Limb (tissue), 2 donors: ENCODE measurements around the gene MACROD2.

ENCODE experiments used
- DNase-seq, 2 donors: peaks; one replicate each; pipeline ENCODE4 v3.0.0-alpha.2; 2016; ENCODE audit errors: extremely low spot score in 2 of 2

The MACROD2 gene

DNA sequence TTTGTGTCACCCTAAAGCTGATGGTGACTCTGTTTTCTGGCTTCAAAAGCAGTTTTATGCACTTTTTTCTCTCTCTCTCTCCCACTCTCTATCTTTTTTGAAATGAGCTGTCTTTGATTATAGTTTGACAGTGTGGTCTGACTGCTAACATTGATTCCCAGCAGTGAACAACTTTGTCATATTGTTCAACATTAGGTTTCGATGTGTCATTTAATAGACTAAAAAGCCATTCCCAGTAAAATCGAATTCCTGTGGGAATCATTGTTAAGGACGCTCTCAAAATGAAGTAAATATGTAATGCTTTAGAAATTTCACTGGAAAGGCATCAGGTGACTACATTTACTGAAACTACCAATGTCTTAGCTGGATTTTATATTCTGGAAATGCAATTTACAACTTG, 412.0 kb downstream of the MACROD2 start:
- DNase-seq = no peak

DNA sequence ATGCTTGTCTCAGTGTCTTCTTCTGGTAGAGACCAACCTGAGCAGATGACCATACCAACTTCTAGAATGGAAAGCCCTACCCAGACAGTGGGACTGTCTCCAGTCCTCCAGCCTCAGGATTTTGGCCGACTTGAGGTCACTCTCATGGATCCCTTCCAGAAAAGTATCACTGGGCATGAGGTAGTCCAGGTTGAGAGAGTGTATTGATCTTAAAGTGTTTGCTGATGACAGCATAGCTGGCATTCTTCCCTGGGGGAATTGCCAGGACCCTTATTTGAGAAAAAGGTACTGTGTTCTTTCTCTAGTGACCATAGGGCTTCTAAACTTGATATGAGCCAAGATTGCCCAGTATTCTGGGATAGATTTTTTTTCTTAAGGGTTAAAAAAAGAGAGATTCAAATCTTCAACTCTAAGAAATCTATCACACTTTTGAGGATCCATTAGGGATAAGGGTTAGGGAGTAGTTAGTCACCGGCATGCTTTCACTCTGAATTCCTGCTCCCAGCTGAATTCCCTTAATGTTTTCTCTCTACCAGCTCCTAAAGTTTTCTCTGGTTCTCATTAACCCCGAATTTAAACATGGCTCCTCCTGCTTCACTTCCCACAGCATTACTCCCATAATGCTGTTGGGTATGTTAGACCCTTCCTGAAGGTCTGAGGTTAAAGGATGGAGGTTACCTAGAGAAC, 415.7 kb downstream of the MACROD2 start:
- no peak for DNase-seq

DNA sequence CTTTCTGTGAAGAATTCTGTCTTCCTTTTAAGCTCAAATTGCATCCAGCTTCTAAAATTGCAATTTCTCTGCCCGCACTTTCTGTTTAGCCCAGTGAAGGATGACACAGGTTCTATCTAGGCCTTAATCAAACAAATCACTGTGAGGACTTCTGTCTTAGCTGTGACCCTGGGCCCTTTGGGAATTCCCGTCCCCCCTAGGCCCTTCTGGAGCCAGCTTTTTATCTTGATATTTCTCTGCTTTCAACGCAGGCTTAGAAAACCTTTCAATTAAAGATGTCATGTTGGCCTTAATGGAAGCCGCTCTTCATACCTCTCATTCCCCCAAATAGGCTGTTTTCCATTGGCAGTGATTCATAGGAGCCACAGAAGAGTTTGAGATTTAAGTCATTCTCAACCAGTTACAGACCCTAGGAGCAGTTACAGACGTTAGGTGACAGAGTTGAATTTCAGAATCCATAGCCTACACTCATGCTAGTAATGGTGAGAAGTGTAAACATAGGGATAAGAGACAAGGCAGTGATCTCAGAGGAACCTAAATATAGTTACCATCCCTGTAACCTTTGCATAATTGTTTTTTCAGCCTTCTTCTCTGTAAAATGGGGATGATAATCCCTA, 416.9 kb downstream of the MACROD2 start:
- DNase-seq = no peak

DNA sequence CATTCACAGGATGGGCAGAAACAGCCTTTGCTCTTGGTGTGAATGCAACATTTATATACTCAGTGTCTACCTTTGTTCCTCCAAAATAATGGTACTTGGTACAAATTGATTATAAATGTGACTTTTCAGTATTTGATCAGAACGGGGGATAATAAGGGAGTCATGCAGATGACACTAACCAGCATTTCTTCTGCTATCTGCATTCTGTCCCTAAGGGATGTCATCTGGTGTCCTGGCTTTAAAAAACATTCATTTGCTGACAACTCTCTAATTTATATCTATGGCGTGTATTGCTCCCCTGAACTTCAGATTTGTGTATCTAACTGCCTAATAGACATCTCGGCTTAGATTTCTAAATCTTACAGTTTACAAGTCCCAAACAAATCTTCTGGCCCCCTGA, 418.5 kb downstream of the MACROD2 start:
- DNase-seq = no peak

DNA sequence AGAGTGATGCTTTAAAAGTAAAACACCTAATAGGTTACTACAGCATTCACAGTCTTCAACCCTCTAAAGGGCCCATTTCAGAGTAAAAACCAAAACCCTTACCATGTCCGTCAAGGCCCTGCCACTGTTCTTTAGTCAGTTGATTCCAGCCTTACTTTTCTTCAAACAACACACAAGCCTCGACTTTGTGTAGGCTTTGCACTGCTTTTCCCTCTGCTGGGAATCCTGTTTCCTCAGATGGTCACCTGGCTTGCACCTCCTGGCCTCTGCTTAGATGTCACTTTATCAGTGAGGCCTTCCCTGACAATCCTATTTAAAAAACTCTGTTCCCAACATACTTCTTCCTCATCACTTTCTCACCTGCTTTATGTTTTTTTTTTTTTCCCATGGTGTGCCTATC, 419.2 kb downstream of the MACROD2 start:
- DNase-seq = no peak

DNA sequence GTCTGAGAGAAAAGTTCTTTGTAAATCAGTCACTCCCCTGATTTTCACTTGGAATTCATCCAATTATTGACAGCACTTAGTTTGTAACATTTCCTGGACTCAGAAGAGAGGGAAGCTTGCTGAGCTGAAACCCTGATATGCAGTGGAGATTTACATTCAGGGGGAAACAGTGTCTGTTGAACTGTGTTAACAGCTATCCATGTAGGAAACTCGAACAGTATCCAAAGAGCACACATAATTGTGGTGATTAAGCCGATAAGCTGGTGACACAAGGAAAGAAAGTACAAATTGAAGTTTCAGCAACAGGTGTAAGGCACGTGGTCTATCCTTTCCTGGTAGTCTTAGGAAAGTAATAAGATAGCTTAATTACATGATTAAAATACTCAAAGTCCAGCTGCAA, 420.2 kb downstream of the MACROD2 start:
- peak in 1 of 2 donors; percentile 18 for DNase-seq

DNA sequence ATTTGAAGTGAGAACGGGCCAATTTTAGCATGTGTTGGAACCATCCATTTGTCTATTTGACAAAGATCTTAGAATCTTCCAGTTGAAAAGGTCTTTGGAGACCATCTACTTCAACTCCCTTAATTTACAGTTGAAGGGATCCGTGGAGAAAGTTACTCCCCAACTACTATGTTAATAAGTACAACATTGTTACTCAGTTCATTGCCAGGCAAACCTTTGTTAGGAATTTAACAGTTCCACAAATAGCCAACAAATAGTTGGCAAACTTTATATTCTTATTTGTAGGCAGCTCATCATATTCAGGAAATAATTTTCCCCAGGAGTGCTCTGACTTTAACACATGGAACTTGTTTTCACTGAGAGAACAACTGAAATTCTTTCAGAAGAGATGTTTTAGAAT, 423.1 kb downstream of the MACROD2 start:
- DNase-seq = peak in 1 of 2 donors; percentile 82

DNA sequence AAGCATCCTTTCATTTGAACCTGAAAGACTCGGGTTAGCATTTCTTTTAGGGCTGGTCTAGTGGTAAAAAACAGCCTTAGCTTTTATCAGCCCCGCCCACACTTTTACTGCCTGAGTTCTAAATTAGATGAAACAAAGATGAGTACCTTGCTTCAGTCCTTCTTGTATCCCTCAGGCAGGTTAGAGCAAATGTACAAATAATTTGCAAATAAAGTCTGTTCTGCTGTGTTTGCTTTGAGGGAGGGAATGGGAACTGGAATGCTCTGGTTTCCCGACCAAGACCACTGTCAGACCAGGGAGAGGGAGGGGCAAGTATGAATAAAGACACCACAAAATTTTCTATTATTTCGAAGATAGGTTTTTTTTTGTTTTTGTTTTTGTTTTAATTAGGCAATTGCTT, 427.6 kb downstream of the MACROD2 start:
- DNase-seq = no peak

DNA sequence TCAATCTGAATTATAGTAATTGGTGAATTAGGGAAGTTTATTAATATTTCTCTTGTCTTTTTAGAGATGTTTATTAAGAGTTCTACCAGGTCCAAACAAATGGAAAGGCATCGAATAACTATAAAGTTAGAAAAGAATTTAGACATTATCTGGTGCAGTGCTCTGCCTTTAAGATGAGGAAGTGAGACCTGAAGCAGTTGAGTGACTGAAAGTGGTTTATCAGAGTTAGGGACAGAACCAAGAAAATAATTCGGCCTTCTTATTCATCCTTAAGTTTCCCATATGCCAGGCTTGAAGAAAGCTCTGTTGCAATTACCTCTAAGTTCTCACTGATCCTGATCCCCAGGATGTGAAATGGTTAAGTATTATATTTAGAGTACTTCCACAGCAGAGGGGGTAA, 436.3 kb downstream of the MACROD2 start:
- DNase-seq = no peak

DNA sequence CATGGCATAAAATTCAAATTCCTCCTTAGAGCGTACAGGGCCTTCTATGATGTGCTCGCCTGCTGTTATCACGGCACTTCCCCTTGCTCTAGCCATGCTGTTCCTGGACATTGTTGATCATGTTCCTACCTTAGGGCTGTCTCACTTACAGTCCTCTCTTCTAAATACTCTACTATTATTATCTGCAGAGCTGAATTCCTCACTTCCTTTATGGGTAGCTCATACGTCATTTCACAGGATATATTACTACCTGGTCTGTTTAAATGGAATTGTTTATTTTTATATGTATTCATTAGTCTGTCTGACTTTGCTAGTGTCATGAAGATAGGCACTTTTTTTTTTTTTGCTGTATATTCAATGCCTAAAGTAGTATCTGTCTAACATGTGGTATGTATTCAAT, 436.8 kb downstream of the MACROD2 start:
- DNase-seq = no peak

DNA sequence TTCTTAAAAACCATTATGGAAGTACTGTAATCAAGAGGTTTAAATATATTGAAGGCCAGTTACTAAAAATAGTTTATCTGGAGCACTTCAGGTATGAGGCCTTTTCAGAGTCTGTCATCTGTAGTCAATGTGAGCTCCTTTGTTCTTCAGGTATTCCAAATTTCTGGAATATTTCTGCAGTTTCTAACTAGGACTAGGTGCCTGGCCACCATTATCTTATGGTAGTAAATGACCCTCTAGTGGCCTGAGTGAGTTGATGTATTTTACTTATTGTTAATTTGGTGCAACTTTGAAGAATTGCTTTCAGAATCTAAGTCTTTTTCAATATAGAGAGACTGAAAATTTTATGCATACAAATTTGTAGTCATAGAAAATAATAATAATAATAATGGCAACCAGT, 437.3 kb downstream of the MACROD2 start:
- DNase-seq = no peak

DNA sequence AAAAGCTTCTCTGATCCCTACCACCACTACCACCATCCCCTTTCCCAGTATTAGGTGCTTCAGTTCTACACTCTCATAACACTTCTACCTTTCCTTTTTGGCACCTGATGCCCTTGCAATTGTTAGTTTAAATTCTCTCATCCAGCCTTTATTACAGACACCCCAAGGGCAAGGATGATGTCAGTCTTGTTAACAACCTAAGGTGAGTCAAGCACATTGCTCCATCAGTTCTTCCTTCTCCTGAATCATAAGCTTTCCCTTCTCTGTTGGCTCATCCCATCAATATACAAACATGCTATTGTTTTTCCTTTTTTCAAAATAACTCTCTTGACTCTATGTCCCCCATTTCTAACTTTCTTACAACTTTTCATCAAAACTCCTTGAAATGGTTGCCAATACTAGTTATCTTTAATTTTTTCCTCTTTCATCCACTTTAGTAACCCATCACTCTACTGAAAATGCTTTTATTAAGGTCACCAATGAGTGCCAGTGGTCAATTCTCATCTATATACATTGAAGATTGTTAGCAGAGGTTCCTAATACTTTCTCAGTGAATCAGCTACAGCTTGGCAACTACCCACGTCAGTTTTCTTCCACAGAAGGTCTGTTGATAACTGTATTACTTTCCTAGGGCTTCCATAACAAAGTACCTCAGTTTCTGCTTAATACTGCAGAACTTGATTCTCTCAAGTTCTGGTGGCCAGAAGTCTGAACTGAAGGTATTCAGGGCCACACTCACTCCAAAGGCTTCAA, 439.2 kb downstream of the MACROD2 start:
- no peak for DNase-seq

DNA sequence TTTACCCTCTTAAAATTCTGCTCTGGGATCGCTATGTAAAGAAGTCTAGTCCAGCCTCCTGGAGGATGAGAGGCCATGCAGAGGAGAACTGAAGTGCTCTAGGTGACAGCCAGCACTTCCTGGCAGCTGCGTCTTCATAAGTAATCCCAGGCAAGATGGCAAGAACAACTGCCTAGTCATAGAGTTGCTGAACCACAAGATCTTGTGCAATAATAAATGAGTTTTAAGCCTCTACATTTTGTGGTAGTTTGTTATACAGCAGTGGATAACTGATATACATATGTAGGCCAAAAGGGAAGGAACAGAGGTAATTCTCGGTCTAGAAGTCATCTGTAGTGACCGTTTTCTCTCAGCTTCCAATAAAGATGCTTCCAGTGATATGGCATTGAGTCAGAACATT, 445.9 kb downstream of the MACROD2 start:
- no peak for DNase-seq

DNA sequence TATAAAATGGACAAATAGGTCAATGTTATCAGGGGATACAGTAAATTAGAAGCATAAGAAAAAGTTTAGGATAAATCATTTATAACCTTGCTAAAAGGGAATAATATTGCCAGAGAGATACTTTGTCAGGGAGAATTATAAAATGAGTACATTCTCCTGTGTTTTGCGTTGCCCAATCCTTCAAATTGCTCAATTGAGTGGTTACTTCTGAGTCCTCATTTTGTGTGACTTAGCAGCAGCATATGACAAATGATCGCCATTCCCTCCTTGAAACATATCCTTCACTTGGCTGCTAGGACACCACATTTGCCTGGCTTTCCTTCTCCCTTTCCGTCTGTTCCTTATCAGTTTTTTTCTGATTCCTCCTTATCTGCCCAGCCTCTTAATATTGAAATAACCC, 448.8 kb downstream of the MACROD2 start:
- no peak for DNase-seq

DNA sequence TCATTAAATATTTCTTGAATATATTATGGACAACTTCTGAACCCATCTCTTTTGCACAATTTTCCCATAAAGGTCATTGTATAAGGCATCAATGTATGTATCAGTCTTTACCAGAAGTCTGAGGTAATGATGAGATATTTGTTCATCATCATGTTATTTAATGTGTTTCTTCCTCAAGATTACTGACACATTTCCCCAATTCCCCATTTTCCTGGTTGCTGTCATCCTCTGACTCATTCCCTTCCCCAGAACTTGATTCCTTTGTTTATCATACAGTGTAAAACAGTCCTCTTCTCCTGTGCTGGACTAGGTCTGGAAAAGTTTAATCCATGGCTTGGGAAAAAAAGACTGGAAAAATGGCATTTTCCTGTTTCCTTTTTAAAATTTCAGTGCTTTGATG, 450.0 kb downstream of the MACROD2 start:
- no peak for DNase-seq

DNA sequence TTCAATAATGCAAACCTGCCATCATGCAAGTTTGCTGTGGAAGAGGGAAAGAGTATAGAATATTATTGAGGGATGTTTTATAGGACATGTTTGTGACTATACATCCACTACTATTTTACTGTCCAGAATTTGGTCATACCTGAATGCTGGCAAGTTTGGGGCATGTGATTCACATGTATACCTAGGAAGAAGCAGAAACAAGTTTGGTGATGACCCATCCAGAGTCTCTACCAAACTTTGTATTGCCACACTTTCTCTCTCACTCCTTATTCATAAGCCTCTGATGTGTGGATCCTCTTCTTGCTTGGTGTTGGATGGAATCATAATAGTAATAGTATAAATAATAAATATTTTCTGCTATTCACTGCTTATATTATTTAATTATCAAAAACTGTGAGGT, 450.6 kb downstream of the MACROD2 start:
- DNase-seq = no peak

DNA sequence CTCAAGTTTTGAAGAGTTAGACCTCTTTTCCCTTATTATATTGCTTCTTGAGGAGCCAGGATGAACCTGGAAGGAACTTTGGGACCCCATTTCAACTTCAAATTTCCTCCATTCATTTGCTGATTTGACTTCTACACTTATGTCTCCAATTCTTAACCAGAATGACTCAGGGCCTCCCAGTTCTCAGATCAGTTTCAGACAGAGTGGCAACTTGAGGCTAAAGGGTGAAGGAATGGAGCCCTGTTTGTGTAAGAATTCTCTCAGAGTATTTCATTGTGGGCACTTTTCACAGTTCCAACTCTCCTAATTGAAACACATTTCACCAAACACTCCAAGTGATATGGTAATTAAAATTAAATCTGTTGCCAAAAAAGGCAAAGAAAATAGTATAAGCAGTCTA, 451.1 kb downstream of the MACROD2 start:
- no peak for DNase-seq

DNA sequence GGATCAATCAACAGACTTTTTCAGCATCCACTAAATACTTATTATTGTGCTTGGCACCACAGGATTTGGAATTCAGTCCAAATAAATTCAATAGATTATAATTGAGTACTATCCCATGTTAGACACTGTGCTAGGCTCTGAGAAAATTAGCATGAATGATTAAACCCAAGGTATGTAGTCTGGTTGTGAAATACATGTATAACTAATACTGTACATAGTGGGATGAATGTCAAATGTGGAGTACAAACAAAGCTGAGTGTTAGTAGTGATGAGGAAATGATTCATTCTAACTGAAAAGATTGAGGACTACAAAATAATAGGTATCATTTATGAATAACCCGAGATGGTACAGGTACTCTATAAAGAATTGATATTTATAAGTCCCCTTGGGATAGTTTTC, 454.0 kb downstream of the MACROD2 start:
- no peak for DNase-seq

DNA sequence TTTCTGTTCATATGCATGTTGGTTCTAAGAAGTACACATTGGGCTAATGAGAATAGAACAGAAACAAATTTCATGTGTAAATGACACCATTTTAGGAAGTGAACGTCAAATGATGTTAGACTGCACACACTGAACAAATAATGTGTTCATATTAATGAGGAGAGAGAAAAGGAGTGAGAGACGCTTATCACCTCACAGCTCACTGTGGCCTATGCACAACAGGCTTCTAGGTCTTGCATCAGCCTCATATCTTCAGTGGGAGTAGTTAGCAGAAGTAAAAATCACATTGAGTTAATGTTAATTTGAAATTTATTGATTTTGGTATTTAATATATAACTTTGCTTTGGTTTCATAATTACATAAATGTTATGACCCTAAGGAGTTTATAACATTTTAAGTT, 454.9 kb downstream of the MACROD2 start:
- no peak for DNase-seq

DNA sequence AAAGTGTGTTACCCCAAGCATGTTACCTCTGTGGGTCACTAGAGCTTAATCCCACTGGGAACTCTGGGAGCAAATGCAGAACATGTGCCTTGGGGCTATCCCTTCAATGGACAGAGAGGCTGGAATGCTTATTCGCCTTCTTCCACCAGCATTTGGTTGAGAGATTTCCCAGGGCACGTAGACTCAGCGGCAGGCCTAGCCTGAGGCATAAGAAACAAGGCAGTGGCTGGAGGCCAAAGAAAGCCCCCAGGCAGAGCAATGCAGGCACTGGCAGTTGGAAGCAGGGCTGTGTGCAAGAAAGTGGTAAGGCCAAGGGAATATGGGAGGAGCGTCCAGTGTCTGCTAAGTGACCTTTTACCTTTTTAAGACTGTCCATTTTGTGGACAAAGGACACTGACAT, 456.1 kb downstream of the MACROD2 start:
- DNase-seq = no peak

DNA sequence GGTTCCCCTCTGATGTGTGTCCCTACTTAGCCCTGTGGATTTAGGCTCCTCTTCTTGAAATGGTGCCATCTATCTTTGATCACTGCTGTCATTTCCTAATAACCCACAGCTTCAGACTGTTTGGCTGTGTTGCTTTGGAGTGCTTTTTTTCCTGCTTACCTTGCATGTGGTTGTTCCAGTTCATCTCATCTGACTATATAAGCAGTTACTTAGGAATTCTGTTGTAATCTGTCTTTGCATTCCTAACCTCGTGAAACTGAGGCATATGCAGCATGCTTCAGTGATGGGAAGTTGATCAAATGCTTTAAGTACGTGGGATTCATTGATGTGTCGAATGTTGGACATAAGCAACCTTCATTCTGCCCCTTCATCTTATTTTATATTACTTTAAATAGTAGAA, 457.9 kb downstream of the MACROD2 start:
- DNase-seq = no peak

DNA sequence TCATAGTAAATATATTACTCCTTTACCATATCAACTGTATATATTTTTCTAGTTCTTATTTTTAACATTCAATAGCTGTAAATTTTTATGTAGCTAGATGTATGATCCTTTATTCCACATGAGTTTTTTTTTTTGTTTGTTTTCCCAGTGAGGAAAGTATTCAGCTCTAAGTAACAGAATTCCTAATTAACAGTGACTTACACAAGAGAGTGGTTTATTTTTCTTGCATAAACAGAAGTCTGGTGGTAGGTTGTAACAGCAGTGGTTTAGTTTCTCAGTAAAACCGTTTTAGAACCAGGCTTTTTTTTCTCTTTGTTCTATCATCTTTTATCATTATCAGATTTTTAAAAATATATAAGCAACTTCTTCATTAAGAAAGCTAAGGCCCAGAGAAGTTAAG, 459.0 kb downstream of the MACROD2 start:
- no peak for DNase-seq
